Neural cell (in vitro differentiated cells): ENCODE data around the gene GPC3. TPM values are rescaled to one million over a fixed set of nuclear protein-coding genes. Genes with fewer than 3 reads are reported as not detected.

Experiments
- H2AFZ ChIP-seq: fragments of 200-600, 300-800 bp; sonication (generic), shearing (Covaris generic); 2 replicates; pipeline ENCODE4 v1.6.0; 2014; ENCODE audit warnings: low read depth, mild to moderate bottlenecking, antibody characterized with exemption, low read length, moderate library complexity
- H3F3A ChIP-seq: fragments of 200-600 bp; shearing (Covaris generic); 2 replicates; pipeline ENCODE4 v1.6.1; 2016; ENCODE audit warnings: mild to moderate bottlenecking, moderate library complexity, mixed read lengths, antibody characterized with exemption, low read length; ENCODE audit not compliant: insufficient read depth, poor library complexity, severe bottlenecking
- H3K27ac ChIP-seq: fragments of 200-600, 300-800 bp; sonication (generic), shearing (Covaris generic); 2 replicates; pipeline ENCODE4 v1.5.1; 2014; ENCODE audit warnings: mild to moderate bottlenecking, low read length, moderate library complexity
- H3K27me3 ChIP-seq: fragments of 300-800, 200-600 bp; sonication (generic), shearing (Covaris generic); 2 replicates; pipeline ENCODE4 v1.6.0; 2014; ENCODE audit warnings: mild to moderate bottlenecking, low read depth, low read length, moderate library complexity; ENCODE audit not compliant: insufficient read depth
- H3K36me3 ChIP-seq: fragments of 300-800, 200-600 bp; sonication (generic), shearing (Covaris generic); 2 replicates; pipeline ENCODE4 v1.5.1; 2014; ENCODE audit warnings: mild to moderate bottlenecking, antibody characterized with exemption, low read length, moderate library complexity; ENCODE audit not compliant: insufficient read depth
- H3K4me2 ChIP-seq: fragments of 300-800, 200-600 bp; sonication (generic), shearing (Covaris generic); 2 replicates; pipeline ENCODE4 v1.6.0; 2014; ENCODE audit warnings: mild to moderate bottlenecking, low read length
- H3K4me3 ChIP-seq: fragments of 300-800, 200-600 bp; sonication (generic), shearing (Covaris generic); 2 replicates; pipeline ENCODE4 v1.5.1; 2014; ENCODE audit warnings: mild to moderate bottlenecking, low read length, moderate library complexity
- H3K79me2 ChIP-seq: fragments of 200-600 bp; shearing (Covaris generic); replicated peaks from 2 replicates; pipeline ENCODE4 v1.6.0; 2014; ENCODE audit warnings: mild to moderate bottlenecking, low read length, moderate library complexity; ENCODE audit not compliant: insufficient read depth
- H3K9ac ChIP-seq: fragments of 300-800, 200-600 bp; sonication (generic), shearing (Covaris generic); 2 replicates; pipeline ENCODE4 v1.6.1; 2016; ENCODE audit warnings: mild to moderate bottlenecking, low read length, mixed read lengths
- H3K9me2 ChIP-seq: fragments of 200-600 bp; shearing (Covaris generic); 2 replicates; pipeline ENCODE4 v1.6.1; 2016; ENCODE audit warnings: mild to moderate bottlenecking, low read length, mixed read lengths; ENCODE audit not compliant: insufficient read depth
- H3K9me3 ChIP-seq: fragments of 200-600, 300-800 bp; sonication (generic), shearing (Covaris generic); 2 replicates; pipeline ENCODE4 v1.6.1; 2016; ENCODE audit warnings: mild to moderate bottlenecking, mixed run types, low read length, moderate library complexity, mixed read lengths
- H4K20me1 ChIP-seq: fragments of 200-600 bp; shearing (Covaris generic); 2 replicates; pipeline ENCODE4 v1.6.1; 2016; ENCODE audit warnings: mild to moderate bottlenecking, mixed run types; ENCODE audit not compliant: insufficient read depth
- EP300 ChIP-seq: fragments of 450-650 bp; conservative IDR thresholded peaks from 2 replicates; pipeline ENCODE4 v1.6.1; 2014; ENCODE audit warnings: antibody characterized with exemption, mild to moderate bottlenecking, moderate library complexity; ENCODE audit not compliant: poor library complexity, severe bottlenecking
- EZH2 ChIP-seq: fragments of 200-600, 300-800 bp; shearing (Covaris generic), sonication (generic); IDR thresholded peaks from 2 replicates; pipeline ENCODE4 v1.6.1; 2014; ENCODE audit warnings: antibody characterized with exemption, low read length, borderline replicate concordance, mild to moderate bottlenecking; ENCODE audit not compliant: insufficient read depth, poor library complexity, severe bottlenecking
- MXI1 ChIP-seq: fragments of 450-650 bp; conservative IDR thresholded peaks from 2 replicates; pipeline ENCODE4 v1.6.1; 2014; ENCODE audit warnings: antibody characterized with exemption, mild to moderate bottlenecking; ENCODE audit not compliant: poor library complexity, severe bottlenecking
- POLR2AphosphoS5 ChIP-seq: IDR thresholded peaks from 2 replicates; pipeline ENCODE4 v1.6.1; 2012
- RAD21 ChIP-seq: fragments of 450-650 bp; conservative IDR thresholded peaks from 2 replicates; pipeline ENCODE4 v1.6.1; 2014; ENCODE audit warnings: antibody characterized with exemption, mild to moderate bottlenecking, moderate library complexity
- SMC3 ChIP-seq: fragments of 450-650 bp; conservative IDR thresholded peaks from 2 replicates; pipeline ENCODE4 v1.6.1; 2014; ENCODE audit warnings: antibody characterized with exemption, mild to moderate bottlenecking, moderate library complexity; ENCODE audit not compliant: poor library complexity
- TAF1 ChIP-seq: IDR thresholded peaks from 2 replicates; pipeline ENCODE4 v1.6.1; 2012; ENCODE audit warnings: low read depth
- polyA plus RNA-seq: library from polyadenylated mRNA; depleted of rRNA; stranded (reverse); fragments of >200 nt; gene quantifications from 2 replicates; pipeline ENCODE4 v1.2.3, GENCODE V29; 2014
- TF ChIP-seq, protein P1 (sequence below): IDR thresholded peaks from 2 replicates; pipeline ENCODE4 v1.6.1; 2012; ENCODE audit warnings: borderline replicate concordance
- TF ChIP-seq, protein P2 (sequence below): fragments of 450-650 bp; IDR thresholded peaks from 2 replicates; pipeline ENCODE4 v1.5.1; 2014; ENCODE audit warnings: antibody characterized with exemption, mild to moderate bottlenecking, moderate library complexity; ENCODE audit not compliant: poor library complexity, severe bottlenecking

GPC3 gene
- polyA plus RNA-seq, 1 donor from 2014 or later = 2.1 TPM

DNA sequence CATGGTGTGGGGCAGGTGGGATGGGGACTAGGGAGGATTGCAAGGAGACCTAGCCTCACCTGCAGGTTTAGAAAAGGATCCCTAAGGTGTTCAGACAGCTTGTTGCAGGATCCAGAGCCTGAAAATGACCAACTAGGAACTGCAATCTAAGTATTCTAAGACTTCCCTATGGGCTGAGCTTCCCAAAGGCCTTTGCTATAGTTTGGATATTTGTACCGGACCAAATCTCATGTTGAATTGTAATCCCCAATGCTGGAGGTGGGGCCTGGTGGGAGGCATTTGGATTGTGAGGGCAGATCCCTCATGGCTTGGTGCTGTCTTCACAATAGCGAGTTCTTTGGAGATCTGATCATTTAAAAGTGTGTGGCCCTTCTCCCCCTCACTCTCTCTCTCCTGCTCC, 52.1 kb downstream of the GPC3 start:
- H3F3A ChIP-seq = no peaks in the 10 kb centered on the region
- H3K79me2 ChIP-seq = no peaks in the 10 kb centered on the region
- H4K20me1 ChIP-seq = no peaks in the 10 kb centered on the region
- TF ChIP-seq RAD21 (no peak), MXI1 (no peak), EZH2 (no peak), POLR2AphosphoS5 (no peak), EP300 (no peak), TAF1 (no peak), SMC3 (no peak)
- TF ChIP-seq, protein P1, sequence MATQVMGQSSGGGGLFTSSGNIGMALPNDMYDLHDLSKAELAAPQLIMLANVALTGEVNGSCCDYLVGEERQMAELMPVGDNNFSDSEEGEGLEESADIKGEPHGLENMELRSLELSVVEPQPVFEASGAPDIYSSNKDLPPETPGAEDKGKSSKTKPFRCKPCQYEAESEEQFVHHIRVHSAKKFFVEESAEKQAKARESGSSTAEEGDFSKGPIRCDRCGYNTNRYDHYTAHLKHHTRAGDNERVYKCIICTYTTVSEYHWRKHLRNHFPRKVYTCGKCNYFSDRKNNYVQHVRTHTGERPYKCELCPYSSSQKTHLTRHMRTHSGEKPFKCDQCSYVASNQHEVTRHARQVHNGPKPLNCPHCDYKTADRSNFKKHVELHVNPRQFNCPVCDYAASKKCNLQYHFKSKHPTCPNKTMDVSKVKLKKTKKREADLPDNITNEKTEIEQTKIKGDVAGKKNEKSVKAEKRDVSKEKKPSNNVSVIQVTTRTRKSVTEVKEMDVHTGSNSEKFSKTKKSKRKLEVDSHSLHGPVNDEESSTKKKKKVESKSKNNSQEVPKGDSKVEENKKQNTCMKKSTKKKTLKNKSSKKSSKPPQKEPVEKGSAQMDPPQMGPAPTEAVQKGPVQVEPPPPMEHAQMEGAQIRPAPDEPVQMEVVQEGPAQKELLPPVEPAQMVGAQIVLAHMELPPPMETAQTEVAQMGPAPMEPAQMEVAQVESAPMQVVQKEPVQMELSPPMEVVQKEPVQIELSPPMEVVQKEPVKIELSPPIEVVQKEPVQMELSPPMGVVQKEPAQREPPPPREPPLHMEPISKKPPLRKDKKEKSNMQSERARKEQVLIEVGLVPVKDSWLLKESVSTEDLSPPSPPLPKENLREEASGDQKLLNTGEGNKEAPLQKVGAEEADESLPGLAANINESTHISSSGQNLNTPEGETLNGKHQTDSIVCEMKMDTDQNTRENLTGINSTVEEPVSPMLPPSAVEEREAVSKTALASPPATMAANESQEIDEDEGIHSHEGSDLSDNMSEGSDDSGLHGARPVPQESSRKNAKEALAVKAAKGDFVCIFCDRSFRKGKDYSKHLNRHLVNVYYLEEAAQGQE = no peak
- TF ChIP-seq, protein P2, sequence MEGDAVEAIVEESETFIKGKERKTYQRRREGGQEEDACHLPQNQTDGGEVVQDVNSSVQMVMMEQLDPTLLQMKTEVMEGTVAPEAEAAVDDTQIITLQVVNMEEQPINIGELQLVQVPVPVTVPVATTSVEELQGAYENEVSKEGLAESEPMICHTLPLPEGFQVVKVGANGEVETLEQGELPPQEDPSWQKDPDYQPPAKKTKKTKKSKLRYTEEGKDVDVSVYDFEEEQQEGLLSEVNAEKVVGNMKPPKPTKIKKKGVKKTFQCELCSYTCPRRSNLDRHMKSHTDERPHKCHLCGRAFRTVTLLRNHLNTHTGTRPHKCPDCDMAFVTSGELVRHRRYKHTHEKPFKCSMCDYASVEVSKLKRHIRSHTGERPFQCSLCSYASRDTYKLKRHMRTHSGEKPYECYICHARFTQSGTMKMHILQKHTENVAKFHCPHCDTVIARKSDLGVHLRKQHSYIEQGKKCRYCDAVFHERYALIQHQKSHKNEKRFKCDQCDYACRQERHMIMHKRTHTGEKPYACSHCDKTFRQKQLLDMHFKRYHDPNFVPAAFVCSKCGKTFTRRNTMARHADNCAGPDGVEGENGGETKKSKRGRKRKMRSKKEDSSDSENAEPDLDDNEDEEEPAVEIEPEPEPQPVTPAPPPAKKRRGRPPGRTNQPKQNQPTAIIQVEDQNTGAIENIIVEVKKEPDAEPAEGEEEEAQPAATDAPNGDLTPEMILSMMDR = no peak
- H3K36me3 ChIP-seq = no peaks in the 10 kb centered on the region
- H2AFZ ChIP-seq = no peak overlapping the region
- H3K9me3 ChIP-seq = no peaks in the 10 kb centered on the region
- H3K9me2 ChIP-seq = no peaks in the 10 kb centered on the region
- no peak overlapping the region for H3K4me3 ChIP-seq
- H3K27me3 ChIP-seq = no peaks in the 10 kb centered on the region
- H3K27ac ChIP-seq = no peak overlapping the region
- no peak overlapping the region for H3K9ac ChIP-seq
- no peak overlapping the region for H3K4me2 ChIP-seq

DNA sequence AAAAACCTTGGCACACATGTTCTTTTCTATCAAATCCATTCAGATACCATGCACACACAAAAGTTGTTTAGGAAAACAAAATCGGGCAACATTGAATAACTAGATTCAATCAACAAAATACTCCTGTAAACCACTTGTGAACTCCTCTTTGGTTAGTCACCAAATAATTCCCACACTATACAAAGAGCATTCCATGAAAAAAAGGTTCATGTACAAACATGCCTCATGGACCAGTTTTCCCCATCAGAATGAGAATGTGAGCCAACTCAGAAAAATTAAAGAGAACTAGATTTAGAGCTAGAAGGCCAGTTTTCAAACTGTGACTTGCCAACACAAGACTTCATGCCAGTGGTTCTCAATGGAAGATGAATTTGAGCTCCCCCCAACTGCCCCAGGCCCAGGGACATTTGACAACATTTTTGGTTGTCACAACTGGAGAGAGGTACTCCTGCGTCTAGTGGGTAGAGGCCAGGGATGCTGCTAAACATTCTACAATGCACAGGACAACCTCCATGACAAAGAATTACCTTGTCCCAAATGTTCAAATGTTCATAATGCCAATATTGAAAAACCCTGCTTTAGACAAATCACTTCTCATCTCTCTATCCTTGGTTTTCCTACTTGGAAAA, 55.4 kb downstream of the GPC3 start:
- no peaks in the 10 kb centered on the region for H3K27me3 ChIP-seq
- H3K79me2 ChIP-seq = no peaks in the 10 kb centered on the region

More for the DNA sequence above, 55.4 kb downstream of the GPC3 start:
- Histone ChIP-seq H3K9me3 (no peaks in the 10 kb centered on the region), H3K4me2 (no peak overlapping the region), H4K20me1 (no peaks in the 10 kb centered on the region), H3K36me3 (no peaks in the 10 kb centered on the region), H3F3A (no peaks in the 10 kb centered on the region), H3K27ac (no peak overlapping the region), H3K4me3 (no peak overlapping the region), H2AFZ (no peak overlapping the region), H3K9ac (no peak overlapping the region), H3K9me2 (no peaks in the 10 kb centered on the region)
- TF ChIP-seq TAF1 (no peak), EZH2 (no peak), POLR2AphosphoS5 (no peak)
- TF ChIP-seq, protein P1 = no peak
- TF ChIP-seq, protein P2 = no peak
